ENCODE data around the gene POU5F2.

The POU5F2 gene

DNA sequence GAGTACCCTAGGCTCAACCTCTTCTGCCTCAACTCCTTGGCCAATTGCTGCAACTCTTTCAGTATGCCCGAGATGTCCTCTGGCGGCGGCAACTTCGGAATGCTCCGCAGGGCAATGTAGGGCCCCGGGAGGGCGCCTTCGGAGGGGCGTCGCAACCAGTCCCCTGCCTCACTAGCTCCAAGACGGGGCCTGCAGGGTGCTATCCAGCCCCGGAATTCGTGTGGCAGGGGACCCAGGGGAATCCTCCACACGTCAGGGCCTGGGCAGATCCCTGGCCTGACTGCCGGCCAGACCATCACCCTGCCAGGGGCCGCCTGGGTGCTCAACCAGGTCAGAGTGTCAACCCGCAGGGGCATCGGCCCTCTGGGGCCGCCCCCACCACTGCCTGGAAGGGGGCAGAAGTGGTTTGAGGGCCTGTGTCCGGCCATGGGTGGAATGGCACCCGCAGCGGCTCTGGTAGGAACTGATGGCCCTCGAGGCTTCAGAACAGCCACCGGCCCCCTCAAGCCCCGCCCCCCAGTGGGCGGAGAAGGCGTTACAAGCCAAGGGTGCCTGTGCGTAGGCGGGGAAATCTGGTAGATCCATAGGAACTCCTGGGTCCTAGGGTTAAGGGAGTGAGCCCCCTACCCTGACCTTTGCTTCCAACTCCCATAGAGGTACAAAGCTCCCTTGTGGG is at the start of gene POU5F2:
POU5F2 (minus strand) TSS at position 465 of the 676 bp plus-strand sequence; CDS start at position 428, 37 bp downstream.
- no peak for DNase-seq (ENCODE audit: low read depth)

DNA sequence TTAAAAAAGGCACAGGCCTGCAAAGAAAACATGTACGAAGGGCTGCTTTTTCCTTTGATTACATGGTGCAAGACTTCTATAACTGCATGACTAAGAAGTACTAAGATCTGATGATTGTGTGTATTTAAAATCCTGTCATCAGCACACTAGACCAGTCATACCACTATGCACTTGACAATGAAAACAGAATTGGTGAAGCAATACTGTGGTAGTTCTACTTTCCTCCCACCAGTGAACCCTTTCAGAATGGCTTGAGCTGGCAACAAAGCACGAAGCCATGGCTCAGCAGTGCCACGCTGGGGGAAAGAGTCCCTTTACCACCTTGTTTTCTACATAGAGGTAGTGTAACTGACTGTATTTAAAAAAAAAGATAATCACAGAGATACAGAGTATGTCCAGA is 49.0 kb upstream of the POU5F2 start:
- no peak for DNase-seq (ENCODE audit: low read depth)

- DNase-seq (ENCODE audit: low read depth) = no peak
These were observed 48.0 kb upstream of the POU5F2 start for GRCh38 chr5:93789173-93790067.

GRCh38 chr5:93787598-93787997 is 46.2 kb upstream of the POU5F2 start:
- DNase-seq (ENCODE audit: low read depth) = no peak

- no peak for DNase-seq (ENCODE audit: low read depth)
These were observed 44.1 kb upstream of the POU5F2 start for GRCh38 chr5:93785475-93785874.

DNA sequence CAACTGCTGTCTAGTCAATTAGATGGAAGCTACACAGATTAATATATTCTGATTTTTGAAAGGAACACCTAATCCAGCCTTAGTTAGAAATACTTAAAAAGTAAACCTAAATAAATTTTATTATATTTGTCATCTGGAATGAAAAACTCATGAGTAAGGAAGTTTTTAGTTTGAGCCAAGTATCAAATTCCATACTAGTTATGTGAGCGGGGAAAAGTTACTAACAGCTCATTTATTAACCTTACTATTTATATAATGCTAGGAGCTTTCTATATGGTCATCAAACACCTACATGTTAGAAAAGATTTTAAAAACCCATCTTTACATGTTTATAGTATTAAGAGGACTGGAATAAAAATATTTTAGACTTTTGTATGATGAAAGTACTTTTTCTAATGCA is 41.6 kb upstream of the POU5F2 start:
- DNase-seq (ENCODE audit: low read depth) = no peak

- no peak for DNase-seq (ENCODE audit: low read depth)
These were observed 36.2 kb upstream of the POU5F2 start for GRCh38 chr5:93777620-93778019.

DNA sequence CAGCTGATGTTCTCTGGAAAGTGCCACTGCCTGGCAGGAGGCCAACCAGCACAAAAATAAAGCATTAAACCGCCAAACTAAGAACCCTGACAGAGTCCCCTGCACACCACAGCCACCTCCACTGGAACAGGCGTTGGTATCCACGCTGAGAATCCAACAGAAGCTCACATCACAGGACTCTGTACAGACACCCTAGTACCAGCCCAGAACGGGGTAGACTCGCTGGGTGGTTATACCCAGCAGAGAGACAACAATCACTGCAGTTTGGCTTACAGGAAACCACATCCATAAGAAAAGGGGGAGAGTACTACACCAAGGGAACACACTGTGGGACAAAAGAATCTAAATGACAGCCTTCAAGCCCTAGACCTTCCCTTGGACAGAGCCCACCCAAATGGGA is 15.0 kb upstream of the POU5F2 start:
- no peak for DNase-seq (ENCODE audit: low read depth)

- DNase-seq (ENCODE audit: low read depth) = no peak
These were observed 14.3 kb upstream of the POU5F2 start for GRCh38 chr5:93755716-93756115.

DNA sequence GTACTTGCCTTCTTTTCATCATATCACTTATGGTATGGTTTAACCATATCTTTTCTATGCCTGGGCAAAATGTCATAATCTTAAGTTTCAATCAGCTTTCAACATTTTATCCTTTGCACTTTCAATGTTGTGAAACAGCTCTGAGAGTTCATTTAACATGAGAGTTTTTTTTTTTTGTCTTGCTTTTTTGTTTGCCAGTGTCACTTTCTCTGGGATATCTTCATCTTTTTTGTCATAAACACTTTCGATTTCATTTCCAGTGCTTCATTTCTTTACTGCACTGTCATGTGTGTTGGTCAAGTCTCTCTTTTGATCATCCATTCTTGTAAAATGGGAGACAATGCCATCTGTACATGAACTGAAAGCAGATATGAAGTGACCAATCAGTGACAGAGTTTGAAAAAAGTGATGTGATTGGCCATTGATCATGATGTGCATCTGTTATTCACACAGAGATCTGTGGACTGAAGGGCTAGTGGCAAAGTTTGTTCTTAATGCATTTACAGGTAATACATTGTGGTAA is 7.5 kb upstream of the POU5F2 start:
- no peak for DNase-seq (ENCODE audit: low read depth)

GRCh38 chr5:93746406-93747056 is 5.1 kb upstream of the POU5F2 start:
- no peak for DNase-seq (ENCODE audit: low read depth)

DNA sequence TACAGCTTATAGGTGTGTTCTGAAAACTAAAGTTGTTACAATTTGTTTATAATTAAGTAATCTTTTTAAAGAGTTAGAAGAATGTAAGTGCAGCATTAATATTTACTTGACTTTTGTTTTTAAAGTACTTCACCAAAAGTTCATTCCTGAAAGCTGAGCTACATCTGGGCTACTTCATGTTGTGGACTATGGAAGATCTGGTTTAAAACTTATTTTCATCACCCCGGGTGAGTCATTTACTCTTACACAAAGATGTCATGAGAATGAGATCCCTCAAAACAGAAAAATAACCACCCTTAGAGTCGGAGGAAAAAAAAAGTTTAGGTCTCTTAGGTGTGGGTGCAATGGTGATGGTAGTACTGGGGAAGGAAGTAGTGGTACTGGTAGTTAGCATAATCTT is 5.1 kb downstream of the POU5F2 start:
- DNase-seq (ENCODE audit: low read depth) = no peak

DNA sequence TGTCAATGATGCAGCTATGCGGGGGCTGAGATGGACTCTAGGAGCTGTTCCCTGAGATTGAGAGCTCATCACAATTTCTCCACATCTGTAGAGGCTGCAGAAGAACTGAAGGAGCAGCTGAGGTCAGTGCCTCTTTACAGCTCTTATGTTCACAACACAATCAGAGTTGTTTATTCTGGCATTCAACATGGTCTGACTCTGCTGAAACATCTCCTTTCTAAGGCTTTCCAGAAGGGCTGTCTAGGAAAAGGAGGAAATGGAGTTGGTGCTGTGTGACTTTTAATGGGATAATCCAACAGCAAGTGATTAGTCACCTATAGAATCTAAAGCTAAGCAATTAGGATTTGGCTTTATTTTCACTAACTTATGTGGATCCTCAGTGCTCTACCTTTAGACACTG is 6.0 kb downstream of the POU5F2 start:
- DNase-seq (ENCODE audit: low read depth) = no peak

DNA sequence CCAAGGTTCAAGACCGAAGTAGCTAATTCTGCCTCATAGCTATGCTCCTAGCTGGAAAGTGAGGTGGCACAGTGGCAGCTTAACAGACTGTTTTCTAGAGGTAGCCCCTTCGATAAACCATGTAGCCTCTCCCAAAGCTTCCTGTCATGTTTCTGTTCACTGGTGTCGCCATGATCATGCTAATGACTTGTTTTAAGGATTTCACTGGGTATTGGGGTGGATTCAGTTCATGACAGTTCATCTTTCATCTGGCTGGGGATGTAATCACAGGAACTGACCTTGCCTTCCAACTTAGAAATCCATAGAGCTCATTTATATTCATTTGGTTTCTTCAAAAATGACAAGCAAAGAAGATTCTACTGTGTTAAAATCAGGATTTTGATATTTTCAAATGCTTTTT is 9.4 kb downstream of the POU5F2 start:
- DNase-seq (ENCODE audit: low read depth) = no peak

DNA sequence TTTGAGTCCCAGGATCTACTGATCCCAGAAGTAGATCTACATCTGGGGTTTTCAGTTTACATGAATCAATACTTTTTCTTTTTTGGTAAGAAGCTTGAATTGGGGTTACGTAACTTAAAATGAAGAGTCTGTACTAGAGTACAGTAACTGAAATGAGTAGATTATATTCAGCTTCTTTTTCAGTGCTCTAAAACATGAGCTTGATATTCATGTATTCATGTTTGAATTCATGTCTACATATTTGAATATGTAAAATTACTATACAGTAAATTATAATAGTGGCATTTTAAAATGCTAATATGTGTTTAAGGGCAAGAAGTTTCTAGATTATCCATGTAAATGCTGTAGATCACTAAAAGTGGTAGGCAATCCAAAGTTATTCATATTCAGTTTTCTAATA is 14.8 kb downstream of the POU5F2 start:
- no peak for DNase-seq (ENCODE audit: low read depth)

DNA sequence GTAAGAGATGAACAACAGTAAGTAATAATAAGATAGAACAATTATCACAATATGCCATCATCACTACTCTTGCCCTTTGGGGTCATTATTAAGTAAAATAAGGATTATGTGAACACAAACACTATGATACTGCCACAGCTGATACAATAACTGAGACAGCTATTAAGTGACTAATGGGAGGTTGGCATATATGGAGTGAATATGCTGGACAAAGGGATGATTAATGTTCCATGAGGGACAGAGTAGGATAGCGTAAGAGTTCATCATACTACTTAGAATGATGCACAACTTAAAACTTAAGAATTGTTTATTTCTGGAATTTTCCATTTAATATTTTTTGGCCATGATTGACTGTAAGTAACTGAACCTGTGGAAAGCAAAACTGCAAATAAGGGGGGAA is 16.6 kb downstream of the POU5F2 start:
- DNase-seq (ENCODE audit: low read depth) = no peak

DNA sequence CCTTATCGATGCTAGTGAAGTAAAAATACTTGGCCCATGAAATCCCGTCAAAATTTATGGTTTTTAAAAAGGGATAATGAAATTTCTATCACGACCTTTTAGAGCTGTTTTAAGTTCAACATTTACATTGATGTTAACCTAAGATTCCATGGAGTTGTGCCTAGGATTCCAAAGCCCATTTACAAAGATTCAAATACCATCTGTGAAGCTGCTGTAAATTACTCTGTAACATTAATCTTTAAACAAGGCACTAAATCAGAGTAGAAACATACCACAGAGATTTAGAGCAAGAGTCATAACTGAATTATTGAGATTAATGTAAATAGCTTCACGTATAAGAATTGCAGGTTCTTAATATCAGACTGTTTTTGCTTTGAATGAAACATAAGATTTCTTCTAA is 17.7 kb downstream of the POU5F2 start:
- no peak for DNase-seq (ENCODE audit: low read depth)

DNA sequence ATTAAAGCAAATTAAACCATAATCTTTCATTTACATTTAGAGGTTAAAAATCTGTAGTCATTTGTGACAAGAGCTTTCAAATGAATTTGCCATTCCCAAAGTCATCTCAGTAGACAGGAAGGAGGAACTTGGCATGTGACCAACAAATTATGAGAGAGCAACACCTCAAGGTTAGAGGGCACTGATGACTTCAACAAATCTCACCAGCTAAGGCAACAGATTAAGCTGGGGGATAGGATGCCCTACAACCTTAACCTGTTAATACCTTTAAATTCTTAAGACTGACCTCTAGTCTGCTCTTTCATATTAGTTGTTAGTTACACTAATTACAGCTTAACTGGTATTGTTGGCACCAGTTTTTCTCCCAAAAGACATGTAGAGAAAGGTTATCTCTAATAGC is 18.4 kb downstream of the POU5F2 start:
- DNase-seq (ENCODE audit: low read depth) = no peak

GRCh38 chr5:93722588-93722987 is 18.8 kb downstream of the POU5F2 start:
- no peak for DNase-seq (ENCODE audit: low read depth)

- no peak for DNase-seq (ENCODE audit: low read depth)
These were observed 19.9 kb downstream of the POU5F2 start for GRCh38 chr5:93721511-93721910.

DNA sequence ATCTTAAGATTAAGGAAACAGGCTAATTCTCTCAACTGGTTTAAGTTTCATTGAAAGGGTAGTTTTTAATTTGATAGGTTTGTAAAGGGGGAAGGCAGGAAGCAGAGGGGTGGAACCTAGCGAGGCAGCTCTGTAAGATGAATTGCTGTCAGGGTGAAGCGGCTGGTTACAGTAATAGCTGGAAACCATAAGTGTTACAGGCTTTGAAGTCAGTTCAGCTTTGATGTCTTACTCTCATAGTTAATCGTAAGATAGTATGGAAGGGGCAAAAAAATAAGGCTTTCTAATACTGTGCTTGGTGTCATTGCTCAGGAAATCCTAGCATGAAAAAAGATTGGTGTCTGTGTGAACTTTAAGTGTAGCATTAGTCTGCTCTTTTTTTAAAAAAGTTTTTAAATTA is 20.3 kb downstream of the POU5F2 start:
- DNase-seq (ENCODE audit: low read depth) = no peak

- no peak for DNase-seq (ENCODE audit: low read depth)
These were observed 24.2 kb downstream of the POU5F2 start for GRCh38 chr5:93717162-93717561.

DNA sequence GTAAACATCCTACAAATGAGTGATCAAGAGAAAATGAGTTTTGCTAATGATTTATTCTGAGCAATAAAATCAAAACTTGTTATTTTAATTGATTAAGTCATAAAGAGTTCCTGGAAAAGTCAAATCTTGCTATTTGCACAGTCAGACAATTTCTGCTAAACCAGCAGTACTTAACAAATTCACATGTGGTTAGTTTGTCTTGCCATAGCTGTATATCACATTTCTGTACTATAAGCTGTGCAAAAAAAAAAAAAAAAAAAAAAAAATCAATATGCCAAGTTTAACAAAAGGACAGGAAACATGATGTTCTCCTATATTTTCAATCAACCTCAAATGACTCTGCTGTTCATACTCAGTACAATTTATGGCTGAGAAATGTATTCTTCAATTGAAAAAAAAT is 24.9 kb downstream of the POU5F2 start:
- DNase-seq (ENCODE audit: low read depth) = no peak

Data from stimulated activated CD4-positive, alpha-beta T cell treated with anti-CD3 and anti-CD28 coated beads, Interleukin-2, amount 100 ng/mL, for 4 hours (primary cell).